Mesenchymal stem cell (in vitro differentiated cells and primary cell): ENCODE measurements around the gene MCUB.
"Not testable (repeated sequence)": the region's sequence is repeated elsewhere in the genome, so short reads cannot be mapped to it uniquely, and the experiment has no call there.

Source experiments
- DNase-seq: peaks from one replicate; pipeline ENCODE4 v3.0.0-alpha.2; 2013
- H2AFZ ChIP-seq: one replicate; pipeline ENCODE4 v1.6.1; 2013; ENCODE audit warnings: low read depth, mild to moderate bottlenecking, control low read depth, inconsistent platforms, low read length, moderate library complexity
- H2AK5ac ChIP-seq: 2 replicates; pipeline ENCODE4 v1.6.1; 2013; ENCODE audit warnings: low read length, moderate library complexity, mild to moderate bottlenecking, inconsistent platforms; ENCODE audit not compliant: severe bottlenecking
- H2BK120ac ChIP-seq: one replicate; pipeline ENCODE4 v1.6.1; 2013; ENCODE audit warnings: low read depth, mild to moderate bottlenecking, inconsistent platforms, low read length, moderate library complexity
- H2BK12ac ChIP-seq, 2 experiments: one replicate each; pipeline ENCODE4 v1.6.1; 2013; ENCODE audit warnings: inconsistent platforms in 2 of 2, low read length in 2 of 2, mild to moderate bottlenecking in 2 of 2, moderate library complexity in 2 of 2, control low read depth in 1 of 2
- H2BK15ac ChIP-seq: one replicate; pipeline ENCODE4 v1.6.1; 2013; ENCODE audit warnings: mild to moderate bottlenecking, low read depth, inconsistent platforms; ENCODE audit not compliant: poor library complexity, severe bottlenecking
- H2BK5ac ChIP-seq: 2 replicates; pipeline ENCODE4 v1.6.1; 2013; ENCODE audit warnings: low read depth, mild to moderate bottlenecking, low read length, control low read depth, inconsistent platforms; ENCODE audit not compliant: poor library complexity, severe bottlenecking
- H3K14ac ChIP-seq, 2 experiments: one replicate each; pipeline ENCODE4 v1.6.1; 2013; ENCODE audit warnings: inconsistent platforms in 2 of 2, low read length in 2 of 2, control low read depth in 1 of 2, mild to moderate bottlenecking in 1 of 2, moderate library complexity in 1 of 2
- H3K18ac ChIP-seq, 2 experiments: one replicate each; pipeline ENCODE4 v1.6.1; 2013; ENCODE audit warnings: inconsistent platforms in 2 of 2, low read length in 2 of 2, control low read depth in 1 of 2, low read depth in 1 of 2, mild to moderate bottlenecking in 1 of 2
- H3K23ac ChIP-seq, 2 experiments: one replicate each; pipeline ENCODE4 v1.6.1; 2013; ENCODE audit warnings: inconsistent platforms in 2 of 2, low read length in 2 of 2, mild to moderate bottlenecking in 2 of 2, moderate library complexity in 2 of 2, control low read depth in 1 of 2
- H3K27ac ChIP-seq: 2 replicates; pipeline ENCODE4 v1.5.1; 2013; ENCODE audit warnings: mild to moderate bottlenecking, moderate library complexity, low read length, control low read depth, inconsistent platforms; ENCODE audit not compliant: poor library complexity, severe bottlenecking
- H3K27me3 ChIP-seq, 2 experiments: 2 replicates each; pipeline versions ENCODE4 v1.6.1 to v1.7.0; 2013; ENCODE audit warnings: low read length in 2 of 2, mild to moderate bottlenecking in 2 of 2, moderate library complexity in 2 of 2, control low read depth in 1 of 2, inconsistent platforms in 1 of 2; ENCODE audit not compliant: control insufficient read depth in 1 of 2, insufficient read depth in 1 of 2
- H3K36me3 ChIP-seq, 2 experiments: 2 replicates each; pipeline versions ENCODE4 v1.6.1 to v1.7.0; 2013; ENCODE audit warnings: low read length in 2 of 2, control low read depth in 1 of 2, inconsistent platforms in 1 of 2, low read depth in 1 of 2, mild to moderate bottlenecking in 1 of 2; ENCODE audit not compliant: insufficient read depth in 2 of 2, control insufficient read depth in 1 of 2
- H3K4ac ChIP-seq, 2 experiments: one replicate each; pipeline ENCODE4 v1.6.1; 2013; ENCODE audit warnings: inconsistent platforms in 2 of 2, low read length in 2 of 2, mild to moderate bottlenecking in 2 of 2, moderate library complexity in 2 of 2, control low read depth in 1 of 2, low read depth in 1 of 2
- H3K4me1 ChIP-seq: 2 replicates; pipeline ENCODE4 v1.6.1; 2013; ENCODE audit warnings: low read depth, low read length, control low read depth; ENCODE audit not compliant: control insufficient read depth, insufficient read depth
- H3K4me2 ChIP-seq: 2 replicates; pipeline ENCODE4 v1.6.1; 2013; ENCODE audit warnings: low read length, mild to moderate bottlenecking, inconsistent platforms; ENCODE audit not compliant: poor library complexity, severe bottlenecking
- H3K4me3 ChIP-seq, 2 experiments: 2 replicates each; pipeline versions ENCODE4 v1.5.1 to v1.7.0; 2013; ENCODE audit warnings: low read length in 2 of 2, mild to moderate bottlenecking in 2 of 2, control low read depth in 1 of 2, low read depth in 1 of 2; ENCODE audit not compliant: insufficient read depth in 1 of 2
- H3K79me1 ChIP-seq: replicated peaks from 2 replicates; pipeline ENCODE4 v1.6.1; 2013; ENCODE audit warnings: mild to moderate bottlenecking, control low read depth, low read length, inconsistent platforms; ENCODE audit not compliant: poor library complexity, severe bottlenecking
- H3K9ac ChIP-seq: 2 replicates; pipeline ENCODE4 v1.7.0; 2013; ENCODE audit warnings: mild to moderate bottlenecking, low read length, moderate library complexity
- H3K9me3 ChIP-seq: 2 replicates; pipeline ENCODE4 v1.7.0; 2013; ENCODE audit warnings: mild to moderate bottlenecking, low read length; ENCODE audit not compliant: control insufficient read depth
- H4K8ac ChIP-seq: one replicate; pipeline ENCODE4 v1.6.1; 2013; ENCODE audit warnings: inconsistent platforms, mild to moderate bottlenecking, low read length, moderate library complexity
- H4K91ac ChIP-seq: one replicate; pipeline ENCODE4 v1.6.1; 2013; ENCODE audit warnings: mild to moderate bottlenecking, low read length, inconsistent platforms
- WGBS: methylation state at CpG from one replicate; pipeline ENCODE4 v1.1.7; 2013; ENCODE audit warnings: mixed read lengths; 5-methylcytosine and 5-hydroxymethylcytosine counted together

Gene MCUB

GRCh38 chr4:109558095-109558494, 2.0 kb upstream of the MCUB start:
- not testable (repeated sequence) for H3K36me3 ChIP-seq, H3K9me3 ChIP-seq, H3K4me3 ChIP-seq, H3K79me1 ChIP-seq, H3K27me3 ChIP-seq, H3K14ac ChIP-seq, H3K4me1 ChIP-seq, H2BK120ac ChIP-seq, H3K27ac ChIP-seq, H2AFZ ChIP-seq, H3K9ac ChIP-seq, H2BK15ac ChIP-seq, DNase-seq, H3K4me2 ChIP-seq, H3K23ac ChIP-seq, H2BK5ac ChIP-seq, H3K18ac ChIP-seq, H4K91ac ChIP-seq, H2AK5ac ChIP-seq, H2BK12ac ChIP-seq, H3K4ac ChIP-seq, H4K8ac ChIP-seq
- WGBS, result 93% methylated on average over 5 of the region's 6 CpGs

DNA sequence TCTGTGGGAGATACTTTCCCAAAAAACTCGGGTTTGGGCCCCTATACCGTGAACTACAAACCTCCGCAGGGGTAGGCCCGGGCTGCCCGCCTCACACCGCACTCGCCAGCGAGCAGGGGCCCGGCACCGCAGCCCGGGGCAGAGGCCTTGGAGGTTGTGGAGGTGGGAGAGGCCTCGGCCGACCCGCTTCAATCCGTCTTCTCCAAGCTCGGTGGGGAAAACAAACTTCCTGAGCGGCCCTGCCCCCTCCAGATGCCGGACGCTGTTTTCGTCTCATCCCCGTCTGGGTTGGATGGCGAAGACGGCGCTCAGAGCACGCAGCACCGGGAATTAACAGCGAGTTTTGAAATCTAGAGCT, 442 bp upstream of the MCUB start:
- H3K4ac ChIP-seq, result peak overlapping the region in 1 of 2 experiments; percentile 49
- no peak overlapping the region for H2AK5ac ChIP-seq
- peaks cover 6% of the 10 kb centered on the region for H3K4me1 ChIP-seq
- H3K27me3 ChIP-seq, result no peaks in the 10 kb centered on the region
- H2BK12ac ChIP-seq, result no peak overlapping the region
- no peak overlapping the region for H2BK5ac ChIP-seq
- H3K4me2 ChIP-seq, result peak overlapping the region; percentile 100
- peak overlapping the region; percentile 91 for H3K9ac ChIP-seq
- H3K4me3 ChIP-seq, result peak overlapping the region; percentile 84 to 86
- H3K36me3 ChIP-seq, result peaks cover 2 to 9% of the 10 kb centered on the region in 2 experiments
- H4K8ac ChIP-seq, result peak overlapping the region; percentile 9
- peak overlapping the region; percentile 2 for H2AFZ ChIP-seq
- H3K18ac ChIP-seq, result peak overlapping the region in 1 of 2 experiments; percentile 76
- peak overlapping the region in 1 of 2 experiments; percentile 84 for H3K14ac ChIP-seq
- 5% methylated on average over 27 of the region's 27 CpGs for WGBS
- H2BK120ac ChIP-seq, result no peak overlapping the region
- no peak overlapping the region for H2BK15ac ChIP-seq
- no peak overlapping the region for H4K91ac ChIP-seq
- DNase-seq, result no peak
- H3K9me3 ChIP-seq, result no peaks in the 10 kb centered on the region
- peak overlapping the region in 1 of 2 experiments; percentile 69 for H3K23ac ChIP-seq
- H3K79me1 ChIP-seq, result peaks cover 4% of the 10 kb centered on the region
- no peak overlapping the region for H3K27ac ChIP-seq

- peak overlapping the region; percentile 100 for H3K4me2 ChIP-seq
- peaks cover 6% of the 10 kb centered on the region for H3K79me1 ChIP-seq
- peak overlapping the region in 1 of 2 experiments; percentile 79 for H3K4ac ChIP-seq
- no peaks in the 10 kb centered on the region for H3K9me3 ChIP-seq
- H3K27ac ChIP-seq, result peak overlapping the region; percentile 67
- WGBS, result under 1% methylated on average over 28 of the region's 29 CpGs
- DNase-seq, result peak; percentile 83
- no peak overlapping the region for H4K8ac ChIP-seq
- H2BK15ac ChIP-seq, result peak overlapping the region; percentile 92
- no peak overlapping the region for H2AK5ac ChIP-seq
- H2BK5ac ChIP-seq, result no peak overlapping the region
- peak overlapping the region; percentile 91 for H3K9ac ChIP-seq
- H3K23ac ChIP-seq, result peak overlapping the region in 1 of 2 experiments; percentile 72
- H2AFZ ChIP-seq, result peak overlapping the region; percentile 91
- H2BK120ac ChIP-seq, result peak overlapping the region; percentile 57
- H4K91ac ChIP-seq, result no peak overlapping the region
- H3K4me3 ChIP-seq, result peak overlapping the region; percentile 84 to 86
- peak overlapping the region; percentile 67 to 92 for H3K18ac ChIP-seq
- peaks cover 8 to 9% of the 10 kb centered on the region in 2 experiments for H3K36me3 ChIP-seq
- H3K27me3 ChIP-seq, result no peaks in the 10 kb centered on the region
- peaks cover 6% of the 10 kb centered on the region for H3K4me1 ChIP-seq
- H3K14ac ChIP-seq, result peak overlapping the region in 1 of 2 experiments; percentile 55
- peak overlapping the region; percentile 21 to 63 for H2BK12ac ChIP-seq
Measured at GRCh38 chr4:109560687-109561461, 828 bp downstream of the MCUB start.

DNA sequence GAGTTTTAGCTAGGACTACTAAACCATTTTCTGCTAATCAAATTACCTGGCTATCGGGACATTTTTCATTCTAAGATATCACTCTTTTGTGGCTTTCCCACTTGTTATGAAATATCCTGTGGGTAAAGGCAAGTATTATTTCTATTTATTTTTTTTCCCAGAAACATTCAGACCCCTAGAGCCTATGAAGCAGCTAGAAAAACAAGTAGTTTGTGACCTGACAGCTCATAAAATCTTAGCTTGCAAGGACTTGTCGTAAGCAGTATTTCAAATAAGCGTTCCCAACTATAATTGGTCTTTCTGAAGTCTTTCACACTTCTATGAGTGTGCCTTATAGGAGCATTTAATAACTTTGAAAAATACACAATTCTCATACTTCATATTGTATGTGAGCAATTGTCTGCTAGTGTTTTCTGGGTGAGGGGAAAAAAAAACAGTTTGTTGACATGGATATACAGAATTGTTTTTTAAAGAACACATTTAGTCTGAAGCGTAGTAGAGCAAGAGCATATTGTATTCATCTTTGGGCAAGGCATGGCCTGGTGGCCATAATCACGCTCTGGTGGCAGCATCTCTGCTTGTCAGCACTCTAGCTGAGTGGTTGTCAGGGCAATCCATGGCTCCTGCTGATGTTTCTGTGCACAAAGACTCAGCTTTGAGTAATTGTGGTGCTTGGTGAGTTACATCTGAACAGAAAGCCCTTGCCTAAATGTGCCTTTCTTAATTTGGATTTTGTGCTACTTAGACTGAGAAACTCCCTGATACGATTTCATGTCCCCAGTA, 2.6 kb downstream of the MCUB start:
- H4K91ac ChIP-seq, result no peak overlapping the region
- no peak overlapping the region for H3K23ac ChIP-seq
- H2BK12ac ChIP-seq, result peak overlapping the region in 1 of 2 experiments; percentile 79
- peaks cover 7% of the 10 kb centered on the region for H3K79me1 ChIP-seq
- no peak overlapping the region for H2BK120ac ChIP-seq
- no peak overlapping the region for H3K4me2 ChIP-seq
- no peaks in the 10 kb centered on the region for H3K27me3 ChIP-seq
- peak overlapping the region; percentile 91 for H3K9ac ChIP-seq
- H3K14ac ChIP-seq, result no peak overlapping the region
- H2AFZ ChIP-seq, result no peak overlapping the region
- H2BK5ac ChIP-seq, result no peak overlapping the region
- no peak overlapping the region for H2BK15ac ChIP-seq
- WGBS, result 93% methylated on average over 5 of the region's 6 CpGs
- no peak overlapping the region for H3K4me3 ChIP-seq
- DNase-seq, result no peak
- H4K8ac ChIP-seq, result peak overlapping the region; percentile 67
- H3K18ac ChIP-seq, result no peak overlapping the region
- H3K36me3 ChIP-seq, result peaks cover 2 to 8% of the 10 kb centered on the region in 2 experiments
- peaks cover 6% of the 10 kb centered on the region for H3K4me1 ChIP-seq
- no peaks in the 10 kb centered on the region for H3K9me3 ChIP-seq
- no peak overlapping the region for H3K4ac ChIP-seq
- no peak overlapping the region for H2AK5ac ChIP-seq
- H3K27ac ChIP-seq, result no peak overlapping the region
